ENCODE results near the gene LEMD1. TPM values are rescaled to one million over a fixed set of nuclear protein-coding genes. Genes with fewer than 3 reads are reported as not detected.

LEMD1 gene
- total RNA-seq, 2 experiments from 2014 or later = not detected

GRCh38 chr1:205456383-205456867, 34.6 kb upstream of the LEMD1 start:
- H3K4me3 Mint-ChIP-seq = peak overlapping the region; percentile 79
- peaks cover 0 to 19% of the 10 kb centered on the region in 2 experiments for H3K9me3 ChIP-seq (ENCODE audit: control insufficient read depth in 1 of 2, insufficient read depth in 1 of 2, low read length in 2 of 2)
- ChIA-PET POLR2A (interaction anchor here (0.6 kb wide), 1 partner anchor 10 kb away, joined by 3 read pairs; no protein-coding TSS in a partner anchor), CTCF (no interaction called here)
- H3K27ac ChIP-seq (ENCODE audit: low read depth in 1 of 2, low read length in 2 of 2) = no peak overlapping the region
- H3K4me3 ChIP-seq (ENCODE audit: low read length) = peak overlapping the region; percentile 40
- no peak for TF ChIP-seq CTCF (IDR thresholded peaks at IDR 0.05)
- no peaks in the 10 kb centered on the region for H3K36me3 ChIP-seq (ENCODE audit: insufficient read depth, low read length)
- intact Hi-C loops (cut with DNase I, micrococcal nuclease) = no loop called here
- DNase-seq = no peak
- no peaks in the 10 kb centered on the region for H3K36me3 Mint-ChIP-seq (ENCODE audit: low read depth)
- peaks cover 59 to 79% of the 10 kb centered on the region in 2 experiments for H3K27me3 ChIP-seq (ENCODE audit: control insufficient read depth in 1 of 2, insufficient read depth in 2 of 2, low read length in 2 of 2)
- peaks cover 86% of the 10 kb centered on the region for H3K27me3 Mint-ChIP-seq
- no peak for ATAC-seq (ENCODE audit: poor library complexity)
- H3K27ac Mint-ChIP-seq = no peak overlapping the region
- peaks cover 14% of the 10 kb centered on the region for H3K4me1 Mint-ChIP-seq (ENCODE audit: low read depth)
- H3K4me1 ChIP-seq (ENCODE audit: insufficient read depth, low read length) = peaks cover 24% of the 10 kb centered on the region
- no peaks in the 10 kb centered on the region for H3K9me3 Mint-ChIP-seq

- Mint-ChIP-seq H3K27me3 (peaks cover 87% of the 10 kb centered on the region), H3K9me3 (no peaks in the 10 kb centered on the region), H3K27ac (no peak within 1 kb of the TSS), H3K36me3 (ENCODE audit: low read depth) (no peaks in the 10 kb centered on the region), H3K4me1 (ENCODE audit: low read depth) (peaks cover 14% of the 10 kb centered on the region), H3K4me3 (peak within 1 kb of the TSS; percentile 79)
- peaks cover 24% of the 10 kb centered on the region for H3K4me1 ChIP-seq (ENCODE audit: insufficient read depth, low read length)
- intact Hi-C loops (cut with DNase I, micrococcal nuclease) = no loop called here
- no peak within 1 kb of the TSS for H3K27ac ChIP-seq (ENCODE audit: low read depth in 1 of 2, low read length in 2 of 2)
- no peaks in the 10 kb centered on the region for H3K36me3 ChIP-seq (ENCODE audit: insufficient read depth, low read length)
- ATAC-seq (ENCODE audit: poor library complexity) = no peak
- peak within 1 kb of the TSS; percentile 40 for H3K4me3 ChIP-seq (ENCODE audit: low read length)
- DNase-seq = no peak
- POLR2A ChIA-PET = no interaction called here
- peaks cover 0 to 19% of the 10 kb centered on the region in 2 experiments for H3K9me3 ChIP-seq (ENCODE audit: control insufficient read depth in 1 of 2, insufficient read depth in 1 of 2, low read length in 2 of 2)
- CTCF ChIA-PET = no interaction called here
- no peak for TF ChIP-seq CTCF (IDR thresholded peaks at IDR 0.05)
- H3K27me3 ChIP-seq (ENCODE audit: control insufficient read depth in 1 of 2, insufficient read depth in 2 of 2, low read length in 2 of 2) = peaks cover 60 to 85% of the 10 kb centered on the region in 2 experiments
These were observed 33.9 kb upstream of the LEMD1 start, which contains the start of gene BLACAT1 for GRCh38 chr1:205455581-205456382. BLACAT1 (minus strand) TSS chr1:205456045.

GRCh38 chr1:205454903-205455335, 33.1 kb upstream of the LEMD1 start:
- peaks cover 0 to 19% of the 10 kb centered on the region in 2 experiments for H3K9me3 ChIP-seq (ENCODE audit: control insufficient read depth in 1 of 2, insufficient read depth in 1 of 2, low read length in 2 of 2)
- intact Hi-C loops (cut with DNase I, micrococcal nuclease) = no loop called here
- TF ChIP-seq CTCF (IDR thresholded peaks at IDR 0.05) = no peak
- no peaks in the 10 kb centered on the region for H3K9me3 Mint-ChIP-seq
- no peak overlapping the region for H3K4me3 Mint-ChIP-seq
- DNase-seq (no peak), ATAC-seq (ENCODE audit: poor library complexity) (no peak)
- H3K27ac ChIP-seq (ENCODE audit: low read depth in 1 of 2, low read length in 2 of 2) = no peak overlapping the region
- H3K4me1 Mint-ChIP-seq (ENCODE audit: low read depth) = peaks cover 14% of the 10 kb centered on the region
- ChIA-PET POLR2A (no interaction called here), CTCF (no interaction called here)
- peaks cover 62 to 88% of the 10 kb centered on the region in 2 experiments for H3K27me3 ChIP-seq (ENCODE audit: control insufficient read depth in 1 of 2, insufficient read depth in 2 of 2, low read length in 2 of 2)
- peaks cover 86% of the 10 kb centered on the region for H3K27me3 Mint-ChIP-seq
- H3K27ac Mint-ChIP-seq = no peak overlapping the region
- no peaks in the 10 kb centered on the region for H3K36me3 ChIP-seq (ENCODE audit: insufficient read depth, low read length)
- H3K4me3 ChIP-seq (ENCODE audit: low read length) = no peak overlapping the region
- H3K36me3 Mint-ChIP-seq (ENCODE audit: low read depth) = no peaks in the 10 kb centered on the region
- H3K4me1 ChIP-seq (ENCODE audit: insufficient read depth, low read length) = peaks cover 24% of the 10 kb centered on the region

Measured in CD4-positive, alpha-beta T cell (primary cell).